ENCODE measurements around the gene RNF114. TPM values are rescaled to one million over a fixed set of nuclear protein-coding genes. Genes with fewer than 3 reads are reported as not detected.

The RNF114 gene
- total and polyA plus RNA-seq, 4 donors, result 37.6 to 69.7 (median 60.0) TPM

GRCh38 chr20:49985157-49985556 lies 49.0 kb downstream of the RNF114 start:
- 69 to 82% methylated on average over 6 of the region's 6 CpGs for WGBS, 2 donors
- Histone ChIP-seq H3K36me3 (ENCODE audit: control insufficient read depth in 4 of 4, insufficient read depth in 4 of 4, low read length in 4 of 4) (peaks cover 0 to 17% (median 4%) of the 10 kb centered on the region in 4 donors), H3K4me3 (peak overlapping the region; percentile 33), H3K27me3 (ENCODE audit: control insufficient read depth in 3 of 3, insufficient read depth in 3 of 3, low read length in 2 of 3) (no peaks in the 10 kb centered on the region), H3K9me3 (ENCODE audit: control insufficient read depth in 4 of 4, insufficient read depth in 3 of 4, low read length in 3 of 4) (no peaks in the 10 kb centered on the region), H3K27ac (ENCODE audit: low read depth in 1 of 2, low read length in 1 of 2) (no peak overlapping the region), H3K4me1 (ENCODE audit: control insufficient read depth in 5 of 5, insufficient read depth in 5 of 5, low read length in 5 of 5) (peaks cover 0 to 73% (median 19%) of the 10 kb centered on the region in 5 donors), H3K9ac (ENCODE audit: insufficient read depth in 1 of 2, low read length in 2 of 2) (peak overlapping the region in 1 of 2 donors; percentile 59)
- TF ChIP-seq CTCF (IDR thresholded peaks at IDR 0.05; ENCODE audit: control extremely low read depth, extremely low read depth), result no peak
- no peak for ATAC-seq (ENCODE audit: insufficient read depth, low FRiP score)
- DNase-seq, result no peak

- Histone ChIP-seq H3K27me3 (ENCODE audit: control insufficient read depth in 3 of 3, insufficient read depth in 3 of 3, low read length in 2 of 3) (no peaks in the 10 kb centered on the region), H3K27ac (ENCODE audit: low read depth in 1 of 2, low read length in 1 of 2) (no peak overlapping the region), H3K9ac (ENCODE audit: insufficient read depth in 1 of 2, low read length in 2 of 2) (peak overlapping the region in 1 of 2 donors; percentile 8), H3K4me1 (ENCODE audit: control insufficient read depth in 5 of 5, insufficient read depth in 5 of 5, low read length in 5 of 5) (peaks cover 0 to 77% (median 21%) of the 10 kb centered on the region in 5 donors), H3K36me3 (ENCODE audit: control insufficient read depth in 4 of 4, insufficient read depth in 4 of 4, low read length in 4 of 4) (peaks cover 0 to 17% (median 4%) of the 10 kb centered on the region in 4 donors), H3K4me3 (peak overlapping the region; percentile 33), H3K9me3 (ENCODE audit: control insufficient read depth in 4 of 4, insufficient read depth in 3 of 4, low read length in 3 of 4) (no peaks in the 10 kb centered on the region)
- ATAC-seq (ENCODE audit: insufficient read depth, low FRiP score), result no peak
- no peak for DNase-seq
- no peak for TF ChIP-seq CTCF (IDR thresholded peaks at IDR 0.05; ENCODE audit: control extremely low read depth, extremely low read depth)
- WGBS, 2 donors, result 80 to 87% methylated on average over 13 of the region's 13 CpGs
Observed at GRCh38 chr20:49985617-49986016, 49.4 kb downstream of the RNF114 start.

- Histone ChIP-seq H3K36me3 (ENCODE audit: control insufficient read depth in 4 of 4, insufficient read depth in 4 of 4, low read length in 4 of 4) (peaks cover 0 to 17% (median 4%) of the 10 kb centered on the region in 4 donors), H3K4me1 (ENCODE audit: control insufficient read depth in 5 of 5, insufficient read depth in 5 of 5, low read length in 5 of 5) (peaks cover 0 to 81% (median 21%) of the 10 kb centered on the region in 5 donors), H3K9me3 (ENCODE audit: control insufficient read depth in 4 of 4, insufficient read depth in 3 of 4, low read length in 3 of 4) (no peaks in the 10 kb centered on the region), H3K4me3 (peak overlapping the region; percentile 14), H3K27ac (ENCODE audit: low read depth in 1 of 2, low read length in 1 of 2) (no peak overlapping the region), H3K9ac (ENCODE audit: insufficient read depth in 1 of 2, low read length in 2 of 2) (peak overlapping the region in 1 of 2 donors; percentile 8), H3K27me3 (ENCODE audit: control insufficient read depth in 3 of 3, insufficient read depth in 3 of 3, low read length in 2 of 3) (no peaks in the 10 kb centered on the region)
- DNase-seq (no peak), ATAC-seq (ENCODE audit: insufficient read depth, low FRiP score) (no peak)
- WGBS, 2 donors, result 85 to 96% methylated on average over 4 of the region's 4 CpGs
- no peak for TF ChIP-seq CTCF (IDR thresholded peaks at IDR 0.05; ENCODE audit: control extremely low read depth, extremely low read depth)
Observed at GRCh38 chr20:49986049-49986448, 49.9 kb downstream of the RNF114 start.
